Astrocyte of the cerebellum (primary cell): Measurements from ENCODE around the gene LIPC.

Source experiments
- DNase-seq: peaks from one replicate; pipeline ENCODE4 v3.0.0-alpha.2; 2011; ENCODE audit warnings: low read depth
- H3K4me3 ChIP-seq: 2 replicates; pipeline ENCODE4 v1.5.1; 2011; ENCODE audit warnings: mild to moderate bottlenecking, low read depth, low read length, moderate library complexity
- CTCF ChIP-seq: IDR thresholded peaks from 2 replicates; pipeline ENCODE4 v1.5.1; 2012; ENCODE audit warnings: low read length, low read depth, moderate library complexity, mild to moderate bottlenecking; ENCODE audit errors: missing control alignments
- in situ Hi-C: cut with HindIII; loops from 2 replicates; pipeline ENCODE4 v1.10.0; 2017; ENCODE audit warnings: low sequenced_read_pairs

The LIPC gene

GRCh38 chr15:58589047-58589446 is 157.3 kb downstream of the LIPC start:
- TF ChIP-seq CTCF = no peak
- in situ Hi-C loops = loop anchor here (25.0 kb wide), 1 partner anchor 327 kb away; no protein-coding TSS in a partner anchor
- DNase-seq = no peak
- no peak overlapping the region for H3K4me3 ChIP-seq

- no peak overlapping the region for H3K4me3 ChIP-seq
- no peak for DNase-seq
- no peak for TF ChIP-seq CTCF
- in situ Hi-C loops = loop anchor here (25.0 kb wide), 1 partner anchor 328 kb away; no protein-coding TSS in a partner anchor
These were observed 158.4 kb downstream of the LIPC start for GRCh38 chr15:58590236-58590635.

- no peak for DNase-seq
- no peak overlapping the region for H3K4me3 ChIP-seq
- TF ChIP-seq CTCF = no peak
- in situ Hi-C loops = loop anchor here (25.0 kb wide), 1 partner anchor 329 kb away; no protein-coding TSS in a partner anchor
These were observed 159.1 kb downstream of the LIPC start for GRCh38 chr15:58590926-58591325.

- H3K4me3 ChIP-seq = no peak overlapping the region
- TF ChIP-seq CTCF = no peak
- DNase-seq = no peak
- in situ Hi-C loops = loop anchor here (25.0 kb wide), 1 partner anchor 332 kb away; no protein-coding TSS in a partner anchor
These were observed 162.1 kb downstream of the LIPC start for GRCh38 chr15:58593870-58594269.

- DNase-seq = no peak
- in situ Hi-C loops = loop anchor here (25.0 kb wide), 1 partner anchor 333 kb away; no protein-coding TSS in a partner anchor
- TF ChIP-seq CTCF = no peak
- H3K4me3 ChIP-seq = no peak overlapping the region
These were observed 163.1 kb downstream of the LIPC start for GRCh38 chr15:58594898-58595297.

- H3K4me3 ChIP-seq = no peak overlapping the region
- no peak for TF ChIP-seq CTCF
- no peak for DNase-seq
- in situ Hi-C loops = loop anchor here (25.0 kb wide), 1 partner anchor 333 kb away; no protein-coding TSS in a partner anchor
These were observed 163.9 kb downstream of the LIPC start for GRCh38 chr15:58595516-58596263.
